ENCODE measurements around the gene DCANP1.

- TF ChIP-seq CTCF (optimal IDR thresholded peaks at IDR 0.05 in 1 of 3, IDR thresholded peaks at IDR 0.05 in 1 of 3, conservative IDR thresholded peaks at IDR 0.05 in 1 of 3; ENCODE audit: extremely low read depth in 1 of 3, insufficient read depth in 2 of 3, low read length in 3 of 3) (no peak), EZH2 (IDR thresholded peaks at IDR 0.05; ENCODE audit: low read length) (no peak)
These were observed 43.3 kb upstream of the DCANP1 start for GRCh38 chr5:135490245-135491037.

Measured in keratinocyte (primary cell).